GM19328 (cell line): ENCODE measurements around the gene RAB7A.

ENCODE experiments used
- ATAC-seq: cut with Tn5 transposase; IDR thresholded peaks from one replicate; pipeline ENCODE4 v1.9.1; 2021; ENCODE audit warnings: mild to moderate bottlenecking, moderate library complexity; ENCODE audit not compliant: unreplicated experiment

The RAB7A gene

GRCh38 chr3:128848936-128849335 lies 123.0 kb downstream of the RAB7A start:
- no peak for ATAC-seq

DNA sequence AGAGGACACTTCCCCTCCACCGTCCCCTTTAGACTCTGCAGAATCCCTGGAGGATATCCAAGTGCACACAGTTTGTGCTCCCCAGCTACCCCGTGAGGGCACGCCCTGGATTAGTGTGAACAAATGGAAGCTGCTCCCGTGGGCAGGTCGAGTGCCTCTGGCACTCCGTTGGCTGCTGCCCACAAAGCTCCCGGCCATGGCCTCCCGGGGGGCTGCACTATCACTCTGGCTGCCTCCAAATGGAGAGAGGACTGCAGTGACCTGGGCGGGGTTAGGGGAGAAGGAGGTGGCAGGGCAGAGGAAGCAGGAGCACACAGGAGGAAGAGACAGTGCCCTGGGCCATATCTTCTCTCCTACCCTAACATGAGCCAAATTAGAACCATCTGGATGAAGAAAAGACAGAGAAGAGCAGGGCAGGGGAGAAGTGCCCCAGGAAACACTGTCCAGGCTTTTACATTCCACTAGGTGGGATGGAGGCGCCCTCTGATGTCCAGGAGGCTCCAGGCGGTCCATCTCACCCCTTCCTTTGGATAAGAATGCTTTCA lies 124.0 kb downstream of the RAB7A start:
- ATAC-seq = no peak

GRCh38 chr3:128850544-128850943 lies 124.6 kb downstream of the RAB7A start:
- no peak for ATAC-seq

- ATAC-seq = no peak
Measured at GRCh38 chr3:128851601-128852000, 125.6 kb downstream of the RAB7A start.

GRCh38 chr3:128853826-128854225 lies 127.8 kb downstream of the RAB7A start:
- no peak for ATAC-seq

- no peak for ATAC-seq
Measured at GRCh38 chr3:128854475-128854874, 128.5 kb downstream of the RAB7A start.

DNA sequence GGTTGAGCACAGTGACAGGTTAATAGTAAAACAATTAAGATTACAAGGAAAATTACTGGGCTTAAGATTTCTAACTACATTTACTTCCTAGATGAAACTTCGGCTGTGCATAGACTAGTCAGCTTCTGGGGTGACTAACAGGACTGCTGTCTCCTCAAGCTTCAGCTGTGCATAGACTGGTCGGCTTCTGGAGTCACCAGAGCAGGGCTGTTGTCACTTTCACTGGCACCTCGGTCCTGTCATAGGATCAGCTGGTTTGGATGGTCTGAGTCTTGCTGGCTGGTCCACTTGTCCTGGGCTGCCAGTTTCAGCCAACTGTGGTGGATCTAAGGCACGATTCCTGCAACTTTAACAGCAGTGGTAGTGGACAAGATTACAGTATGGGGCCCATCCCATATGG lies 129.6 kb downstream of the RAB7A start:
- no peak for ATAC-seq

- no peak for ATAC-seq
Measured at GRCh38 chr3:128858167-128858566, 132.2 kb downstream of the RAB7A start.

DNA sequence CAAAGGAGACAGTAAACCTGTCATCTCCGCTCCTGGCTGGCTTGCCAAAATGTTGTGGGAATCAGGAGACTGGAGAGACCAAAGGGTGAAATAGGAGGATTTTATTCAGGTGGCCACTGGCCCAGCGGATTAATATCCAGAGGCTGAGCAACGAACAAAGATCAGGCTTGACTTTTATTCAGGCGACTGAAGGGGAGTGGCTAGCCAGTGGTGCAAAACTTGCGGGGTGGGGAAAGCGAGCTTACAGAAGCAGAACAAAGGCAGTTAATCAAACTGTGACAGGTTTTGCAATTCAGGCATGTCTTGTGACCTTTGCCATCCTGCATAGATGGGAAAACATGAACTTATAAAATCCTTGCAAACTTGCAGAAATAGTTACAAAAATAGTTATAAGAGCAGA lies 133.6 kb downstream of the RAB7A start:
- no peak for ATAC-seq

DNA sequence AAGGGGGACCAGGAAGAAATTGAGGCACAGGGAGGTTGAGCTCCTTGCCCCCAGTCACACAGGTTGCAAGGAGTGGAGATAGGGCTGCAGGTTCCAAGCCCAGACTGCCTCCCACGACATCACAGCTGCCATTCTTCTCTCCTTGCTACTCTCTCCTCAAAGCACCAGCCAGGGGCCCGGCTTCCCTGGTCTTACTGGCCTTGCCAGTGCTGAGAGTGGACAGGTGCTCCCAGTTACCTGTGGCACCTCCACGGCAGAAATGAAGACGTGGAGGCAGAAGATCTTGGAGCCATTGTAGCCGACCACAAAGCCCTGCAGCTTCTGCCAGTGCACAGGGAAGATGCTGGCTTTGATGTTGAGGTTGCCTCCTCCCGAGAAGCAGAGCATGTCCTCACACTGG lies 135.5 kb downstream of the RAB7A start:
- no peak for ATAC-seq

DNA sequence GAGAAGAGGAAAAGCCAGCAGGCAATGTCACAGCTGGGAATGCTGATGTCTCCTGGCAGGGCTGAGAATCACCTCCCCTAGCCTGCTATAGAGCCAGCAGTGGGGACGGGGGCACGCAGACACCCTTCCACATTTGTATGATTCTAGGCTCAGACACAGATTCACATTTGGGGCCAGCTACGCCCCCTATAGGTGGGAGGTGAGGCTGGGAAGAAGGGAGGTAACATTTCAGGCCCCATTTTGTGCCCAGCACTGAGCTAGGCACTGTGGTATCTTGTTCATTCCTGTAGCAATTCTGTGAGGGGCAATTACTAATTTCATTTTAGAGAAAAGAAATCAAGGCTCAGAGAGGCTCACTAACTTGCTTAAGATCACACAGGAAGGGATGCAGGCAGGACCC lies 137.6 kb downstream of the RAB7A start:
- no peak for ATAC-seq
